HG03520 (cell line): ENCODE measurements around the gene PLEKHD1.
"Not testable (repeated sequence)": the region's sequence is repeated elsewhere in the genome, so short reads cannot be mapped to it uniquely, and the experiment has no call there.

Experiments used
- ATAC-seq: cut with Tn5 transposase; IDR thresholded peaks from one replicate; pipeline ENCODE4 v1.9.1; 2021; ENCODE audit warnings: mild to moderate bottlenecking, moderate library complexity; ENCODE audit not compliant: unreplicated experiment

The PLEKHD1 gene

GRCh38 chr14:69484444-69485314 lies at the start of gene PLEKHD1:
TSS of gene PLEKHD1 (plus strand) at chr14:69484728. CDS start at chr14:69484966, 238 bp downstream.
- no peak for ATAC-seq

GRCh38 chr14:69439521-69440270 lies 44.8 kb upstream of the PLEKHD1 start:
- ATAC-seq: no peak

- no peak for ATAC-seq
Observed at GRCh38 chr14:69441948-69442347, 42.6 kb upstream of the PLEKHD1 start.

DNA sequence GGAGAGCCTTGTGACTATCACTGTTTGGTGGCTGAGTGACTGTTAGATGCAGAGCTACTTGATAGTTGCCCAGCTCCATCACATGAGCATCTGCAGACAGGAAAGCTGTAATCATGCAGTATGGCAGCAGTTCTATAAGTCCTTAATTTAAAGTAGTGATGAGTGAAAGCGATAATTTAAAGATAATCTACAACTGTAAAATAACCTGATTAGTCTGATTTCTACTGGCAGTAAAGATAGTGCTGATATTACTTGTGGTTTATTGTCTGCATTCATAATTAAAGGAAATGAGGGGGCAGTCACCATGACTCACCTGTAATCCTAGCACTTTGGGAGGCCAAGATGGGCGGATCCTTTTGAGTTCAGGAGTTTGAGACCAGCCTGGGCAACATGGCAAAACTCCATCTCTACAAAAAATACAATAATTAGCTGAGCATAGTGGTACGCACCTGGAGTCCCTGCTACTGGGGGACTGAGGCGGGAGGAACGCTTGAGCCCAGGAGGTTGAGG lies 41.2 kb upstream of the PLEKHD1 start:
- no peak for ATAC-seq

DNA sequence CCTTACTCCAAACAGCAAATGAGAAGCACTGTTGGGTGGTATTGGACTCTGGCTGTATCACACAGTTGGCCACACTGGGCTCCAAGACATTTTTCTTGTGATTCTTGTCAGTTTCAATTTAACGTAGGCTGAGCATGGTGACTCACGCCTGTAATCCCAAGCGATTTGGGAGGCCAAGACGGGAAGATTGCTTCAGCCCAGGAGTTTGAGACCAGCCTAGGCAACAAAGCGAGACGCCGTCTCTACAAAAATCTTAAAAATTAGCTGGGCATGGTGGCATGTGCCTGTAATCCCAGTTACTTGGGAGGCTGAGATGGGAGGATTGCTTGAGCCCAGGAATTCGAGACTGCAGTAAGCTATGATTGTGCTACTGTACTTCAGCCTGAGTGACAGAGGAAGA lies 35.3 kb upstream of the PLEKHD1 start:
- ATAC-seq: no peak

GRCh38 chr14:69451941-69452340 lies 32.6 kb upstream of the PLEKHD1 start:
- ATAC-seq: no peak

GRCh38 chr14:69458350-69458749 lies 26.2 kb upstream of the PLEKHD1 start:
- no peak for ATAC-seq

DNA sequence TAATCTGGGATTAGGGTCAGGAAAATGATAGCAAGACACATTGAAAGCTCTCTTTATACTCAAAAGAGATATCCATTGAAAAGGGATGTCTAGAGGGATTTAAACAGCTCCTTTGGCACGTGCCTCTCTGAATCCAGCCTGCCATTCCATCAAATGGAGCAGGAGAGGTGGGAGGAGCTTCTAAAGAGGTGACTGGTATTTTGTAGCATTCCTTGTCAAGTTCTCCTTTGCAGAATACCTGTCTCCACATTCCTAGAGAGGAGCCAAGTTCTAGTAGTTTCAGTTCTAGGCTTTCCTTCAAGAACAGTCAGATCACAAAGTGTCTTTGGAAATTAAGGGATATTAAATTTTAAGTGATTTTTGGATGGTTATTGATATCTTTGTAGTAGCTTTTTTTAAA lies 25.4 kb upstream of the PLEKHD1 start:
- ATAC-seq: no peak

GRCh38 chr14:69460093-69460701 lies 24.3 kb upstream of the PLEKHD1 start:
- ATAC-seq: no peak

DNA sequence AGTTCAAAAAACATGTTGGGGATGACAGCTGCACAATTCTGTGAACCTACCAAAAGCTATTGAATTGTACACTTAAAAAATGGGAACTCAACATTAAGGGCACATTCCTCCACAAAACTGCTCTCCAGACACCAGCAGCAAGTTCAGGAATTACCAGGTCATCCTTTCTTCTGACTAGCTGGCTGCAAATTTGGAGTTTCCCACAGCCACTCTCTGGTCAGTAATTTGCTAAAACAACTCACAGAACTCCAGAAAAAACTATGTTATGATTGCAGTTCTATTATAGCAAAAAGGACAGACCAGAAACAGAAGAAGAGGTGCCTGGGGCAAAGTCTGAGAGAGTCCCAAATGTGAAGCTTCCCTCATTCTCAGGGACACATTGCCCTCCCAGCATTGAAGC lies 20.1 kb upstream of the PLEKHD1 start:
- no peak for ATAC-seq

DNA sequence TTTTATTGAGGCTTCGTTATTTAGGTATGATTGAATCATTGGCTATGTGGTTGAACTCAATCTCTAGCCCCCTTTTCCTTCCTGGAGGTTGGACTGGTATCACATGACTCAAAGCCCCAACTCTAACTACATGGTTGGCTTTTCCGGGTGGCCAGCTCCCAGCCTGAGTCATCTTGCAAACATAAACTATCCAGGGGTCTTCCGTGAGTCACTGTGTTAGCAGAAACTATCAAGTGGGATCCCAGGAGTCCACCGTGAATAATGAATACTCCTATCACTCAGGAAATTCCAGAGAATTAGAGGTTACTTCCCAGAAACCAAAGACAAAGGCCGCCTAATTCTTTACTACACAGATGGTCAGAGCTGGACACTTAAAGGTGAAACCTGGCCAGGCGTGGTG lies 19.7 kb upstream of the PLEKHD1 start:
- no peak for ATAC-seq

DNA sequence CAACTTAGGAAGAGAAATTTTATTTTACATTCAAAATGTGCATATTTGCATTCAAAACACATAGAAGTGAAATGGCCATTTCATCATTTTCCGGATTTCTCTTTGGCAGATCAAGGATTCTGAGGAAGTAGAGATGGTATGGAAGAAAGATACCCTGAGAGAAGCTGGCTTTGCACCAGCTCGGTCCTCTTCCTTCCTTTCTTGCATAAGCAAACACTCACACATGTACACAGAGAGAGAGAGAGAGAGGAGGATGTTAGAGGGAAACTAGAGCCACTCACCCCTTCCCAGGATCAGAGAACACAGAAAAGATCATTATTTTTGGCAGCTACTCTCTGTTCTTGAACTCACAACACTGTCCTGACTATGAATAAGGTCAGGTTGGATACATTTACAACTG lies 15.6 kb upstream of the PLEKHD1 start:
- ATAC-seq: no peak

- no peak for ATAC-seq
Observed at GRCh38 chr14:69471436-69471835, 13.1 kb upstream of the PLEKHD1 start.

- no peak for ATAC-seq
Observed at GRCh38 chr14:69471916-69472315, 12.6 kb upstream of the PLEKHD1 start.

- ATAC-seq: no peak
Observed at GRCh38 chr14:69473260-69473659, 11.3 kb upstream of the PLEKHD1 start.

DNA sequence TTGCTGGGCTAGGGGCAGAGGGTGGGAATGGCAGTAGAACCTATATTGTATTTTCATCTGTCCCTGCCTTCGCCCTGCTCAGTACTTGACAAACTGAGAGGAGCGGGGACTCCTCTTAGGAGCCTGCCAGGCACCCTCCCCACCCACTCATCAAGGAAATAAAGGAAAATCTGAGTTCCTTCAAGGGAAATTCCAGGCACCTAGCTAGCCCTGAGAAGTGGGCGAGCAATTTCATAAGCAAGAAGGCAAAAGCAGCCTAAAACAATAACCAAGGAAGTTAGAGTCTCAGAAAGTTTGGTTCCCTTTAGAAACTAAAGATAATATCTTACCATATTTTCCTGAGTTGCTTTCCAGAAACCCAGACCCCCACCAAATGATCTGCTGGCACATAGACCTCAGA lies 10.6 kb upstream of the PLEKHD1 start:
- no peak for ATAC-seq

DNA sequence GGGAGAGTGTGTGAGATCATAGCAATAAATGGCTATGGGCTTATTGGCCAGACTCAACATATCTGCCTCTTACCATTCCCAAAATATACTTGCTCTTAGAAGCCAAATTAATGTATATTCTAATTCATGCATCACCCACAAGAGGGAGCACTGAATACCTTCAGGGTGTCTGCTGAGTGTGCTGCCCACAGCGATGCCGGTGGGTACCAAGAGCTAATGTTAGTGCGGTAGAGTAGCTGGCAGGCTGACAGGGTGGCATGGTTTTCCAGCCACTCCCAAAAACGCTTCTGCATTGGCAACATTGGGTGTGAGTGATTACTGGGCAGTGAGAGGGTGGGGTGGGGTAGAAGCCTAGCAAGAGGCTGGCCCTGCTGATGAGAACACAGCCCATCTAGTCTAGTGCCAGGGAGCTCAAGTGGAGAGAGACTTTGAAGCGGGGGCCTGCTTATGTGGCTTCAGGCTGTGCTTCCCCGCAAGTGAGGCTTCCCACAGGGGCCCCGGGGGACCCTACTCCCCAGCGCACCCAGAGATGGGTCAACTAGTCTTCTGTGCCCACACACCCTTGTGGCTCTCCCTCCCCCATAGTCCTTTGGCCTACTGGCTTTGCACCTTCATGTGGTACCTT lies 9.2 kb upstream of the PLEKHD1 start:
- no peak for ATAC-seq

GRCh38 chr14:69476824-69477450 lies 7.6 kb upstream of the PLEKHD1 start:
- ATAC-seq: not testable (repeated sequence)

GRCh38 chr14:69478055-69478454 lies 6.5 kb upstream of the PLEKHD1 start:
- not testable (repeated sequence) for ATAC-seq

- no peak for ATAC-seq
Observed at GRCh38 chr14:69479696-69480095, 4.8 kb upstream of the PLEKHD1 start.

DNA sequence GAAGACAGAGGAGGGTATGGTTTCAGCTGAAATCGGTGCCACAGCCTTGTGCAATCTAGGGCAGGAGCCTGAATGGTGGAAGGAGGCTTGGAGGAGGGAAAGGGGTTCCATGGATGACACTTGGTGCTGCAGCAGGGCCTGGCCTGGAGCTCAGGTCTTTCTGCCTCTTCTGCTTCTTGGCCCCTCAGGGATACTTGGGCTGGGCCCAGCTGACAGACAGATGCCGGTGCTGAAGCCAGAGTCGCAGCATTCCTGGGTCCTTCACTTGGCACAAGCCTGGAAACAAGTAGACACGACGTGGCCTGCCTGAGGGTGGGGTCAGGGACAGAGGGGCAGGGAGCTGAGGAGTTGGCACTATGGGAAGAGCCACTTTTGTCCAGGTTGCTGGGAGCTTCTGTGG lies 4.4 kb upstream of the PLEKHD1 start:
- no peak for ATAC-seq
